H1 (cell line): ENCODE results near the gene OR10AD1. TPM values are rescaled to one million over a fixed set of nuclear protein-coding genes. Genes with fewer than 3 reads are reported as not detected.

Experiments used
- CTCF ChIA-PET: fragments of 300-600 bp; sonication (Branson Sonifier 250); formaldehyde crosslinking; loops from one replicate; lab custom pipeline; 2021; ENCODE audit not compliant: partially characterized antibody; lab: Charles Lee
- POLR2A ChIA-PET: fragments of 300-600 bp; sonication (Branson Sonifier 250); formaldehyde crosslinking; loops from one replicate; lab custom pipeline; 2021; ENCODE audit warnings: inconsistent platforms; ENCODE audit not compliant: partially characterized antibody; lab: Charles Lee
- DNase-seq, 2 experiments: peaks; one replicate each; pipeline versions ENCODE4 v3.0.0 to v3.0.0-alpha.2; 2010 to 2022; ENCODE audit warnings: low spot score in 2 of 2, low read depth in 1 of 2, mixed read lengths in 1 of 2
- FAIRE-seq: peaks from 2 replicates; lab custom pipeline; 2011; peaks lifted over from hg19 to GRCh38; lab: Jason Lieb, UNC
- H2AFZ ChIP-seq: 2 replicates; pipeline ENCODE4 v1.8.1; 2012; ENCODE audit warnings: low read length, inconsistent platforms
- H2AK5ac ChIP-seq: 2 replicates; pipeline ENCODE4 v1.6.1; 2013; ENCODE audit warnings: low read depth, low read length
- H2BK120ac ChIP-seq: replicated peaks from 2 replicates; pipeline ENCODE3; 2013; ENCODE audit warnings: low read depth, low read length, inconsistent platforms
- H2BK12ac ChIP-seq: 2 replicates; pipeline ENCODE4 v1.6.1; 2013; ENCODE audit warnings: low read depth, low read length
- H2BK15ac ChIP-seq: 2 replicates; pipeline ENCODE4 v1.6.1; 2013; ENCODE audit warnings: low read length
- H2BK20ac ChIP-seq: 2 replicates; pipeline ENCODE4 v1.6.1; 2013; ENCODE audit warnings: low read length
- H2BK5ac ChIP-seq: 2 replicates; pipeline ENCODE4 v1.6.1; 2013; ENCODE audit warnings: low read depth, low read length
- H3K14ac ChIP-seq: 2 replicates; pipeline ENCODE4 v1.6.1; 2013; ENCODE audit warnings: inconsistent platforms; ENCODE audit not compliant: insufficient read length
- H3K18ac ChIP-seq: 2 replicates; pipeline ENCODE4 v1.6.1; 2013; ENCODE audit warnings: low read length; ENCODE audit errors: extremely low read depth
- H3K23ac ChIP-seq: 2 replicates; pipeline ENCODE4 v1.6.1; 2013; ENCODE audit warnings: inconsistent platforms; ENCODE audit not compliant: insufficient read length
- H3K23me2 ChIP-seq: 2 replicates; pipeline ENCODE4 v1.6.1; 2013; ENCODE audit warnings: low read depth, low read length
- H3K27ac ChIP-seq: 2 replicates; pipeline ENCODE4 v1.6.1; 2011; ENCODE audit warnings: low read depth, low read length, inconsistent platforms
- H3K27me3 ChIP-seq, 4 experiments: replicated peaks in 1 of 4; 1 replicate in 1 of 4; 2 replicates in 3 of 4; pipeline versions ENCODE4 v1.6.1 to v1.8.1; 2011 to 2013; ENCODE audit warnings: low read length in 3 of 4, mild to moderate bottlenecking in 3 of 4, inconsistent platforms in 2 of 4, mixed read lengths in 2 of 4, moderate library complexity in 1 of 4; ENCODE audit not compliant: control insufficient read depth in 3 of 4, insufficient read depth in 3 of 4; ENCODE audit errors: extremely low read depth in 1 of 4
- H3K36me3 ChIP-seq, 4 experiments: 2 replicates each; pipeline versions ENCODE4 v1.6.1 to v1.8.1; 2011 to 2013; ENCODE audit warnings: mild to moderate bottlenecking in 4 of 4, low read length in 3 of 4, moderate library complexity in 2 of 4, control low read depth in 1 of 4, inconsistent platforms in 1 of 4; ENCODE audit not compliant: insufficient read depth in 4 of 4, control insufficient read depth in 2 of 4
- H3K4ac ChIP-seq: replicated peaks from 2 replicates; pipeline ENCODE3; 2013; ENCODE audit warnings: low read length, low read depth, mixed read lengths, inconsistent platforms; ENCODE audit not compliant: insufficient read length
- H3K4me1 ChIP-seq, 4 experiments: replicated peaks in 1 of 4; 1 replicate in 1 of 4; 2 replicates in 3 of 4; pipeline versions ENCODE4 v1.6.1 to v1.8.1; 2011 to 2013; ENCODE audit warnings: low read length in 3 of 4, inconsistent platforms in 2 of 4, mixed read lengths in 1 of 4; ENCODE audit not compliant: insufficient read depth in 4 of 4, control insufficient read depth in 3 of 4
- H3K4me2 ChIP-seq, 2 experiments: 2 replicates each; pipeline versions ENCODE4 v1.6.1 to v1.8.1; 2011 to 2013; ENCODE audit warnings: low read depth in 2 of 2, low read length in 2 of 2, control low read depth in 1 of 2, inconsistent platforms in 1 of 2, mild to moderate bottlenecking in 1 of 2; ENCODE audit not compliant: insufficient read depth in 1 of 2
- H3K4me3 ChIP-seq, 4 experiments: fragments of 200-600, 300-600 bp in 1 of 4; sonication (generic), shearing (Covaris generic), sonication (Bioruptor Twin) in 1 of 4; 2 replicates each; pipeline versions ENCODE4 v1.5.1 to v1.8.1; 2011 to 2016; ENCODE audit warnings: low read length in 4 of 4, low read depth in 3 of 4, control low read depth in 2 of 4, inconsistent platforms in 2 of 4, mild to moderate bottlenecking in 2 of 4, mixed read lengths in 1 of 4, moderate library complexity in 1 of 4; ENCODE audit not compliant: insufficient read depth in 2 of 4; ENCODE audit errors: extremely low read depth in 1 of 4
- H3K56ac ChIP-seq: replicated peaks from 2 replicates; pipeline ENCODE3; 2013; ENCODE audit warnings: low read depth, mild to moderate bottlenecking, mixed read lengths, low read length, inconsistent platforms; ENCODE audit not compliant: insufficient read length
- H3K79me1 ChIP-seq: 2 replicates; pipeline ENCODE4 v1.6.1; 2013; ENCODE audit warnings: low read depth, low read length, control low read depth
- H3K79me2 ChIP-seq, 2 experiments: 2 replicates each; pipeline versions ENCODE4 v1.6.1 to v1.8.1; 2012 to 2013; ENCODE audit warnings: low read length in 2 of 2, mild to moderate bottlenecking in 2 of 2, inconsistent platforms in 1 of 2; ENCODE audit not compliant: insufficient read depth in 2 of 2, control insufficient read depth in 1 of 2
- H3K9ac ChIP-seq, 4 experiments: replicated peaks in 1 of 4; 1 replicate in 1 of 4; 2 replicates in 3 of 4; pipeline versions ENCODE4 v1.6.1 to v1.8.1; 2011 to 2013; ENCODE audit warnings: low read depth in 3 of 4, low read length in 3 of 4, control low read depth in 2 of 4, mild to moderate bottlenecking in 2 of 4, moderate library complexity in 2 of 4, inconsistent platforms in 1 of 4; ENCODE audit errors: extremely low read depth in 1 of 4
- H3K9me3 ChIP-seq, 2 experiments: 2 replicates each; pipeline versions ENCODE4 v1.6.1 to v1.8.1; 2012 to 2013; ENCODE audit warnings: mild to moderate bottlenecking in 2 of 2, moderate library complexity in 2 of 2, control low read depth in 1 of 2, inconsistent platforms in 1 of 2, low read depth in 1 of 2, low read length in 1 of 2, mixed read lengths in 1 of 2; ENCODE audit not compliant: insufficient read depth in 2 of 2
- H4K20me1 ChIP-seq, 2 experiments: replicated peaks in 1 of 2; 2 replicates each; pipeline versions ENCODE3 to v1.8.1; 2011 to 2013; ENCODE audit warnings: inconsistent platforms in 2 of 2, low read length in 2 of 2, mild to moderate bottlenecking in 1 of 2; ENCODE audit not compliant: insufficient read depth in 2 of 2, control insufficient read depth in 1 of 2
- H4K5ac ChIP-seq: 2 replicates; pipeline ENCODE4 v1.6.1; 2013; ENCODE audit warnings: low read length, low read depth, mixed read lengths, inconsistent platforms; ENCODE audit not compliant: insufficient read length
- H4K8ac ChIP-seq: 2 replicates; pipeline ENCODE4 v1.8.0; 2013; ENCODE audit warnings: mild to moderate bottlenecking, moderate library complexity, low read length, inconsistent platforms; ENCODE audit not compliant: insufficient read depth; ENCODE audit errors: extremely low read depth
- H4K91ac ChIP-seq: replicated peaks from 2 replicates; pipeline ENCODE3; 2013; ENCODE audit warnings: low read length, mixed read lengths, inconsistent platforms; ENCODE audit not compliant: insufficient read length
- CEBPB ChIP-seq: IDR thresholded peaks from 2 replicates; pipeline ENCODE4 v1.6.1; 2012; ENCODE audit warnings: low read depth, low read length
- CREB1 ChIP-seq: IDR thresholded peaks from 2 replicates; pipeline ENCODE4 v1.6.1; 2012; ENCODE audit warnings: inconsistent platforms
- CTBP2 ChIP-seq: IDR thresholded peaks from 2 replicates; pipeline ENCODE4 v1.7.0; 2011; ENCODE audit warnings: borderline replicate concordance, mild to moderate bottlenecking, moderate library complexity, mixed read lengths, low read length; ENCODE audit not compliant: insufficient read depth, insufficient read length
- POLR2A ChIP-seq, 2 experiments: IDR thresholded peaks; 1 replicate in 1 of 2; 2 replicates in 1 of 2; pipeline ENCODE4 v1.6.1; 2011; ENCODE audit warnings: low read depth in 2 of 2, low read length in 2 of 2, mild to moderate bottlenecking in 2 of 2; ENCODE audit errors: control extremely low read depth in 1 of 2
- RBBP5 ChIP-seq: IDR thresholded peaks from 2 replicates; pipeline ENCODE4 v1.7.1; 2012; ENCODE audit warnings: low read depth, mild to moderate bottlenecking, inconsistent platforms, low read length, moderate library complexity, borderline replicate concordance
- polyA plus RNA-seq, 7 experiments: library from polyadenylated mRNA; depleted of rRNA in 3 of 7; stranded (reverse) in 5 of 7; unstranded in 2 of 7; fragments of >200 nt in 5 of 7; fragments of 200-250 nt in 2 of 7; gene quantifications; 1 replicate in 5 of 7; 2 replicates in 1 of 7; 4 replicates in 1 of 7; pipeline versions ENCODE4 v1.2.1 to v1.2.3, GENCODE V29; 2011 to 2013; ENCODE audit warnings: missing spikeins in 2 of 7, mixed read lengths in 2 of 7
- total RNA-seq: library from RNA; stranded (reverse); fragmentation: NEBNext Ultra II Directional; extraction: Animal tissue kit (Norgen Biotek cat#: 25700); gene quantifications from 2 replicates; pipeline ENCODE4 v1.2.1, GENCODE V29; 2021

Gene OR10AD1
- total and polyA plus RNA-seq, 2 of the 8 experiments (the other 6 are each of a cell fraction or from before 2014, with no cell fraction given), result not detected

- Histone ChIP-seq H3K79me2 (no peaks in the 10 kb centered on the region), H3K27me3 (no peaks in the 10 kb centered on the region; a peak in 1 of 7 replicates), H3K4me3 (peak overlapping the region in 1 of 4 experiments; percentile 39; a peak in 2 of 8 replicates), H4K8ac (no peak overlapping the region), H3K14ac (no peak overlapping the region), H4K5ac (peak overlapping the region; percentile 59), H2BK15ac (no peak overlapping the region), H2BK20ac (no peak overlapping the region), H3K4ac (no peak overlapping the region), H4K91ac (no peak overlapping the region), H2BK5ac (no peak overlapping the region), H3K27ac (no peak overlapping the region), H3K4me2 (peak overlapping the region; percentile 61 to 82), H3K56ac (no peak overlapping the region), H2BK12ac (peak overlapping the region; percentile 21; the same call in 1 of the 2 replicates), H3K9ac (no peak overlapping the region), H3K36me3 (no peaks in the 10 kb centered on the region), H4K20me1 (no peaks in the 10 kb centered on the region), H2BK120ac (no peak overlapping the region), H3K9me3 (no peaks in the 10 kb centered on the region), H3K18ac (no peak overlapping the region), H3K4me1 (peaks cover 0 to 8% (median 1%) of the 10 kb centered on the region in 4 experiments; a peak in 3 of 7 replicates), H3K23me2 (0 out of 2 replicates have a peak, but pooled peaks cover 2% of the 10 kb centered on the region), H3K79me1 (no peaks in the 10 kb centered on the region), H2AK5ac (no peak overlapping the region), H3K23ac (no peak overlapping the region), H2AFZ (peak overlapping the region; percentile 95; the same call in 1 of the 2 replicates)
- DNase-seq (no peak), FAIRE-seq (no peak)
- TF ChIP-seq CREB1, result no peak
- TF ChIP-seq CTBP2, result no peak
- TF ChIP-seq RBBP5, result no peak
- TF ChIP-seq POLR2A (IDR thresholded peaks at IDR 0.05; ENCODE audit: control extremely low read depth in 1 of 2, low read depth in 2 of 2, low read length in 2 of 2), result no peak
- TF ChIP-seq CEBPB, result no peak
- ChIA-PET POLR2A (interaction anchor here (1.2 to 2.5 kb wide), 6 partner anchors 10 to 92 kb away, joined by 3 to 7 read pairs (median 4); partner anchors contain the start of genes ASB8 and PFKM), CTCF (interaction anchor here (1.0 to 5.7 kb wide), 7 partner anchors 10 to 441 kb away, joined by 3 to 40 read pairs (median 6); no protein-coding TSS in a partner anchor)
Measured at GRCh38 chr12:48176417-48176751, 26.7 kb downstream of the OR10AD1 start.
